Occipital lobe (tissue), 2 donors: ENCODE measurements around the gene EEA1. TPM values are rescaled to one million over a fixed set of nuclear protein-coding genes. Genes with fewer than 3 reads are reported as not detected.

Source experiments
- small RNA-seq: library from RNA; depleted of rRNA; stranded (forward); fragments of <200 nt; gene quantifications from one replicate; pipeline ENCODE3, GENCODE V24; 2014
- total RNA-seq: library from RNA; depleted of rRNA; stranded (reverse); fragments of >200 nt; gene quantifications from one replicate; pipeline ENCODE4 v1.2.3, GENCODE V29; 2014

Gene EEA1
- total RNA-seq, 1 donor from 2014 or later = 16.7 TPM

Small RNA genes lying within 50 kb of the gene (small RNA-seq; reads per million reads assigned to genes)
- not detected for gene RNU6-1329P

Other genes with a start within 250 kb of the EEA1 start
- not detected for gene PLEKHG7, start 226.3 kb downstream of the EEA1 start, total RNA-seq